Neural cell (in vitro differentiated cells): ENCODE results near the gene STRBP. TPM values are rescaled to one million over a fixed set of nuclear protein-coding genes. Genes with fewer than 3 reads are reported as not detected.

ENCODE experiments used
- H2AFZ ChIP-seq: fragments of 200-600, 300-800 bp; sonication (generic), shearing (Covaris generic); 2 replicates; pipeline ENCODE4 v1.6.0; 2014; ENCODE audit warnings: low read depth, mild to moderate bottlenecking, antibody characterized with exemption, low read length, moderate library complexity
- H3F3A ChIP-seq: fragments of 200-600 bp; shearing (Covaris generic); 2 replicates; pipeline ENCODE4 v1.6.1; 2016; ENCODE audit warnings: mild to moderate bottlenecking, moderate library complexity, mixed read lengths, antibody characterized with exemption, low read length; ENCODE audit not compliant: insufficient read depth, poor library complexity, severe bottlenecking
- H3K27ac ChIP-seq: fragments of 200-600, 300-800 bp; sonication (generic), shearing (Covaris generic); 2 replicates; pipeline ENCODE4 v1.5.1; 2014; ENCODE audit warnings: mild to moderate bottlenecking, low read length, moderate library complexity
- H3K27me3 ChIP-seq: fragments of 300-800, 200-600 bp; sonication (generic), shearing (Covaris generic); 2 replicates; pipeline ENCODE4 v1.6.0; 2014; ENCODE audit warnings: mild to moderate bottlenecking, low read depth, low read length, moderate library complexity; ENCODE audit not compliant: insufficient read depth
- H3K36me3 ChIP-seq: fragments of 300-800, 200-600 bp; sonication (generic), shearing (Covaris generic); 2 replicates; pipeline ENCODE4 v1.5.1; 2014; ENCODE audit warnings: mild to moderate bottlenecking, antibody characterized with exemption, low read length, moderate library complexity; ENCODE audit not compliant: insufficient read depth
- H3K4me2 ChIP-seq: fragments of 300-800, 200-600 bp; sonication (generic), shearing (Covaris generic); 2 replicates; pipeline ENCODE4 v1.6.0; 2014; ENCODE audit warnings: mild to moderate bottlenecking, low read length
- H3K4me3 ChIP-seq: fragments of 300-800, 200-600 bp; sonication (generic), shearing (Covaris generic); 2 replicates; pipeline ENCODE4 v1.5.1; 2014; ENCODE audit warnings: mild to moderate bottlenecking, low read length, moderate library complexity
- H3K79me2 ChIP-seq: fragments of 200-600 bp; shearing (Covaris generic); replicated peaks from 2 replicates; pipeline ENCODE4 v1.6.0; 2014; ENCODE audit warnings: mild to moderate bottlenecking, low read length, moderate library complexity; ENCODE audit not compliant: insufficient read depth
- H3K9ac ChIP-seq: fragments of 300-800, 200-600 bp; sonication (generic), shearing (Covaris generic); 2 replicates; pipeline ENCODE4 v1.6.1; 2016; ENCODE audit warnings: mild to moderate bottlenecking, low read length, mixed read lengths
- H3K9me2 ChIP-seq: fragments of 200-600 bp; shearing (Covaris generic); 2 replicates; pipeline ENCODE4 v1.6.1; 2016; ENCODE audit warnings: mild to moderate bottlenecking, low read length, mixed read lengths; ENCODE audit not compliant: insufficient read depth
- H3K9me3 ChIP-seq: fragments of 200-600, 300-800 bp; sonication (generic), shearing (Covaris generic); 2 replicates; pipeline ENCODE4 v1.6.1; 2016; ENCODE audit warnings: mild to moderate bottlenecking, mixed run types, low read length, moderate library complexity, mixed read lengths
- H4K20me1 ChIP-seq: fragments of 200-600 bp; shearing (Covaris generic); 2 replicates; pipeline ENCODE4 v1.6.1; 2016; ENCODE audit warnings: mild to moderate bottlenecking, mixed run types; ENCODE audit not compliant: insufficient read depth
- CTCF ChIP-seq: fragments of 450-650 bp; IDR thresholded peaks from 2 replicates; pipeline ENCODE4 v1.5.1; 2014; ENCODE audit warnings: antibody characterized with exemption, mild to moderate bottlenecking, moderate library complexity; ENCODE audit not compliant: poor library complexity, severe bottlenecking
- EP300 ChIP-seq: fragments of 450-650 bp; conservative IDR thresholded peaks from 2 replicates; pipeline ENCODE4 v1.6.1; 2014; ENCODE audit warnings: antibody characterized with exemption, mild to moderate bottlenecking, moderate library complexity; ENCODE audit not compliant: poor library complexity, severe bottlenecking
- EZH2 ChIP-seq: fragments of 200-600, 300-800 bp; shearing (Covaris generic), sonication (generic); IDR thresholded peaks from 2 replicates; pipeline ENCODE4 v1.6.1; 2014; ENCODE audit warnings: antibody characterized with exemption, low read length, borderline replicate concordance, mild to moderate bottlenecking; ENCODE audit not compliant: insufficient read depth, poor library complexity, severe bottlenecking
- MXI1 ChIP-seq: fragments of 450-650 bp; conservative IDR thresholded peaks from 2 replicates; pipeline ENCODE4 v1.6.1; 2014; ENCODE audit warnings: antibody characterized with exemption, mild to moderate bottlenecking; ENCODE audit not compliant: poor library complexity, severe bottlenecking
- POLR2AphosphoS5 ChIP-seq: IDR thresholded peaks from 2 replicates; pipeline ENCODE4 v1.6.1; 2012
- RAD21 ChIP-seq: fragments of 450-650 bp; conservative IDR thresholded peaks from 2 replicates; pipeline ENCODE4 v1.6.1; 2014; ENCODE audit warnings: antibody characterized with exemption, mild to moderate bottlenecking, moderate library complexity
- REST ChIP-seq: IDR thresholded peaks from 2 replicates; pipeline ENCODE4 v1.6.1; 2012; ENCODE audit warnings: borderline replicate concordance
- SMC3 ChIP-seq: fragments of 450-650 bp; conservative IDR thresholded peaks from 2 replicates; pipeline ENCODE4 v1.6.1; 2014; ENCODE audit warnings: antibody characterized with exemption, mild to moderate bottlenecking, moderate library complexity; ENCODE audit not compliant: poor library complexity
- TAF1 ChIP-seq: IDR thresholded peaks from 2 replicates; pipeline ENCODE4 v1.6.1; 2012; ENCODE audit warnings: low read depth
- polyA plus RNA-seq: library from polyadenylated mRNA; depleted of rRNA; stranded (reverse); fragments of >200 nt; gene quantifications from 2 replicates; pipeline ENCODE4 v1.2.3, GENCODE V29; 2014

The STRBP gene
- polyA plus RNA-seq, 1 donor from 2014 or later = 64.6 TPM

GRCh38 chr9:123175854-123176629 lies 92.3 kb downstream of the STRBP start:
- H3F3A ChIP-seq = no peaks in the 10 kb centered on the region
- no peaks in the 10 kb centered on the region for H3K79me2 ChIP-seq
- H3K9me3 ChIP-seq = no peaks in the 10 kb centered on the region
- no peak overlapping the region for H3K4me3 ChIP-seq
- no peak for TF ChIP-seq TAF1
- H3K4me2 ChIP-seq = no peak overlapping the region
- H2AFZ ChIP-seq = no peak overlapping the region
- H3K27ac ChIP-seq = no peak overlapping the region
- H3K36me3 ChIP-seq = no peaks in the 10 kb centered on the region
- no peaks in the 10 kb centered on the region for H4K20me1 ChIP-seq
- H3K9me2 ChIP-seq = no peaks in the 10 kb centered on the region
- H3K9ac ChIP-seq = no peak overlapping the region
- H3K27me3 ChIP-seq = no peaks in the 10 kb centered on the region

- H4K20me1 ChIP-seq = no peaks in the 10 kb centered on the region
- H3K9me3 ChIP-seq = no peaks in the 10 kb centered on the region
- H3K9me2 ChIP-seq = no peaks in the 10 kb centered on the region
- TF ChIP-seq EZH2 (no peak), SMC3 (no peak), EP300 (no peak)
- H3K4me3 ChIP-seq = no peak overlapping the region
- no peak overlapping the region for H3K9ac ChIP-seq
- H3K27ac ChIP-seq = no peak overlapping the region
- no peak overlapping the region for H2AFZ ChIP-seq
- no peaks in the 10 kb centered on the region for H3K27me3 ChIP-seq
- no peaks in the 10 kb centered on the region for H3F3A ChIP-seq
- no peaks in the 10 kb centered on the region for H3K36me3 ChIP-seq
- H3K79me2 ChIP-seq = no peaks in the 10 kb centered on the region
- H3K4me2 ChIP-seq = no peak overlapping the region
Observed at GRCh38 chr9:123174887-123175518, 93.4 kb downstream of the STRBP start.

- Histone ChIP-seq H3K36me3 (no peaks in the 10 kb centered on the region), H3K27ac (no peak overlapping the region), H3K27me3 (no peaks in the 10 kb centered on the region), H4K20me1 (no peaks in the 10 kb centered on the region), H3K9me3 (no peaks in the 10 kb centered on the region), H3K9ac (no peak overlapping the region), H3F3A (no peaks in the 10 kb centered on the region), H3K9me2 (no peaks in the 10 kb centered on the region), H3K79me2 (no peaks in the 10 kb centered on the region), H2AFZ (no peak overlapping the region), H3K4me3 (no peak overlapping the region), H3K4me2 (no peak overlapping the region)
- no peak for TF ChIP-seq REST
- no peak for TF ChIP-seq SMC3
- TF ChIP-seq RAD21 = no peak
- TF ChIP-seq MXI1 = no peak
- no peak for TF ChIP-seq TAF1
- no peak for TF ChIP-seq EP300
- TF ChIP-seq POLR2AphosphoS5 = no peak
- TF ChIP-seq CTCF = no peak
- no peak for TF ChIP-seq EZH2
Observed at GRCh38 chr9:123174079-123174478, 94.3 kb downstream of the STRBP start.
